ENCODE data around the gene ATP1B3.
A peak's percentile ranks its signal among the peaks of the same experiment; 100 is the strongest.
"Not testable (repeated sequence)": the region's sequence is repeated elsewhere in the genome, so short reads cannot be mapped to it uniquely, and the experiment has no call there.

ATP1B3 gene

DNA sequence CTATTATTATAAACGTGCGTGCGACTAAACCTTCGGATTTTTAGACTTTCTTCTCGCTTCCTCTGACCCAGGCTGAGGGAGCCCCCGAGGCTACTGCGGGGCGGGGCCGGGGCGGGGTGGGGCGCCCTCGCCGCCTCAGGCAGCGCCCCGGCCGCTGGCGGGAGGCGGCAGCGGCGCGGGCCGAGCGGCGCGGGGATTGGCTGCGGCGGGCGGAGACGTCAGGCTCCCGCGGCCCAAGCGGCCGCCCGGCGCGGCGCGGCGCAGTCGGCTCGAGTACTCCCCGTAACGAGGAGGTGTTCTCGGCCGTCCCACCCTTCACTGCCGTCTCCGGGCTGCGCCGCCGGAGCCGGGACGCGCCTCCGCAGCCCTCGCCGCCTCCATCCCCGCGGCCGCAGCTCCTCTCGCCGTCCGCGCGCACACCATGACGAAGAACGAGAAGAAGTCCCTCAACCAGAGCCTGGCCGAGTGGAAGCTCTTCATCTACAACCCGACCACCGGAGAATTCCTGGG lies at the start of gene ATP1B3:
Gene ATP1B3 (plus strand): TSS at position 263 of the 510 bp plus-strand sequence. CDS start 159 bp downstream, at position 422.
- no peaks in the 10 kb centered on the region for H3K9me3 ChIP-seq (ENCODE audit: control insufficient read depth, insufficient read depth, low read length)
- peak within 1 kb of the TSS; percentile 100 for H3K9ac ChIP-seq (ENCODE audit: low read depth, low read length)
- no peaks in the 10 kb centered on the region; the same call in 1 of the 2 replicates for H3K36me3 ChIP-seq (ENCODE audit: insufficient read depth, low read length)
- peaks cover 2% of the 10 kb centered on the region; the same call in 1 of the 2 replicates for H3K4me1 ChIP-seq (ENCODE audit: insufficient read depth, low read length)

DNA sequence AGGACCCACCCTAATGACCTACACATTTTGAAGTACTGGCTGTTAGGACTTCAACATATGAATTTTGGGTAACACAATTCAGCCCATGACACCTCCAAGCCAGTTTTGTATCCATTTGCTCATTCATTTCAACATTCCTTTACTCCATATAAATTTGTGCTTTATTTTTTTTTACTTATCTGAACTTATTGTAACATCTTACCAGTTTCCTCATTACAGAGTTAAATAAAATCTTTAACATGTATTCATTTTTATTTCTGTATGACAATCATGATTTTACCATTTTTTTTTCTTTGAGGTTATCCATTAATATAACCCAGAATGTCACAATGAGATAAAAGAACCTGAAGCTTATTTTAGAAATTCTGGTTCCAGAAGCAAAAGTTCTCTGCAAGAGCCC lies 48.0 kb upstream of the ATP1B3 start:
- Histone ChIP-seq H3K9me3 (ENCODE audit: control insufficient read depth, insufficient read depth, low read length) (no peaks in the 10 kb centered on the region), H3K9ac (ENCODE audit: low read depth, low read length) (no peak overlapping the region), H3K4me1 (ENCODE audit: insufficient read depth, low read length) (peaks cover 12% of the 10 kb centered on the region), H3K36me3 (ENCODE audit: insufficient read depth, low read length) (no peaks in the 10 kb centered on the region)

DNA sequence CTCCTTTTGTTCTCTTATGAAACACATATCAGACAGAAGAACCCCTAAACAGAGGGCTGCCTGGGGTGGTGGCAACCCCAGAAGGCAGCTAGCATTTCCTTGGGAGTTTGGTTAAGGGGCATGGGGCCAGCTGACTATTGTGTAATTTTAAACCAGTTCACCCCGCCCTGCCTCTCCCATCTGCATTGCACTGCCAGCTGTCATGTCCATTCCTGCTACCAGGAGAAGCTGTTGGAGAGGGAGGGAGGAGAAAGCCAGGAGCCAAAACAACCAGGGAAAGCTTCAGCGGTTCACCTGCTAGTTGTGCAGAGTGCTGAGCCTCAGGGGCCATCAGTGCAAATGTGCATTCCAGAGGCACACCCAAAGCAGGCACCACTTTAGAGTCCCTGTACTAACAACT lies 47.6 kb upstream of the ATP1B3 start:
- no peaks in the 10 kb centered on the region for H3K36me3 ChIP-seq (ENCODE audit: insufficient read depth, low read length)
- no peaks in the 10 kb centered on the region for H3K9me3 ChIP-seq (ENCODE audit: control insufficient read depth, insufficient read depth, low read length)
- no peak overlapping the region for H3K9ac ChIP-seq (ENCODE audit: low read depth, low read length)
- H3K4me1 ChIP-seq (ENCODE audit: insufficient read depth, low read length) = peaks cover 12% of the 10 kb centered on the region

DNA sequence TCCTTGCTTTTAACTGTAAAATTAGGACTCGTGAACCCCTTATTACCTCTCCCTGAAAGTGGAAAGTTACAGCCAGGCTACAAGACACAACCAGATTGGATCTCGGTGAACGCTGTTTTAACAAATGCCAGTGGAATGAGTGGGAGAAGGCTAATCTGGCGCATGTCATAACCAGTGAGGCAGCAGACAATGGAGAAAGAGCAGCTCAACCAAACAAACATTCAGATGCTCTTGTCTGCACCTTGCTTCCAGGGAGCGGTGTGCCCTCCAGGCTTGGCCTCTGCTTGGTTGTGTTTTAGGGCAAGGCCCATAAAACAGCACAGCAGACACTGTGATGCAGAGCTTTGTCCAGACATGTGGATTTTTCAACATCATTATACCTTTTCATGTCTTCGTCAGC lies 45.9 kb upstream of the ATP1B3 start:
- no peak overlapping the region for H3K9ac ChIP-seq (ENCODE audit: low read depth, low read length)
- H3K36me3 ChIP-seq (ENCODE audit: insufficient read depth, low read length) = no peaks in the 10 kb centered on the region
- H3K9me3 ChIP-seq (ENCODE audit: control insufficient read depth, insufficient read depth, low read length) = no peaks in the 10 kb centered on the region
- H3K4me1 ChIP-seq (ENCODE audit: insufficient read depth, low read length) = peaks cover 12% of the 10 kb centered on the region

GRCh38 chr3:141834292-141834691 lies 42.2 kb upstream of the ATP1B3 start:
- H3K9me3 ChIP-seq (ENCODE audit: control insufficient read depth, insufficient read depth, low read length) = no peaks in the 10 kb centered on the region
- no peaks in the 10 kb centered on the region for H3K4me1 ChIP-seq (ENCODE audit: insufficient read depth, low read length)
- H3K9ac ChIP-seq (ENCODE audit: low read depth, low read length) = no peak overlapping the region
- H3K36me3 ChIP-seq (ENCODE audit: insufficient read depth, low read length) = no peaks in the 10 kb centered on the region

DNA sequence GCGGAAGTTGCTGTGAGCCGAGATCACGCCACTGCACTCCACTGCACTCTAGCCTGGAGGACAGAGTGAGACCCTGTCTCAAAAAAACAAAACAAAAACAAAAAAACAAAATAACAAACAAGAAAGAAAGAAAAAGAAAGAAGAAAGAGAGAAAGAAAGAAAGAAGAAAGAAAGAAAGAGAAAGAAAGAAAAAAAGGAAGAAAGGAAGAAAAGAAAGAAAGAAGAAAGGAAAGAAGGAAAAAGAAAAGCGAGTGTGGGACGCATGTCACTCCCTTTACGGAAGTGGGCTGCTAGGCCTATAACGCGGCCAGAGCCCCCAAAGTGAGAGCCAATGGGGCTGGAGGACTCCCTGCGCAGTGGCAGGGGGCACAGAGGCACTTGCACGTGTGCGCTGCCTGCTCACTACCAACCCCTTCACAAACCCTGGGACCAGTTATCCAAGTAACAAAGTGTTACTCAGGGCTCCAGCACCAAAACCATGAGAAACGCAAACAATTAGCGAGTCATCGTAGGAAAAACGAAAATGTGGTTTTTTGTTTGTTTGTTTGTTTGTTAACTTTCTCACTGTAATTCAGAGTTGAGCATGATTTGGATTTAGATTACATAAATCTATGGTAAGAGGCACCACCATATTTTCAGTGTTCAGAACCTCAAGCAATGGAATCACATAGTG lies 40.8 kb upstream of the ATP1B3 start:
- H3K9me3 ChIP-seq (ENCODE audit: control insufficient read depth, insufficient read depth, low read length) = no peaks in the 10 kb centered on the region
- no peaks in the 10 kb centered on the region for H3K36me3 ChIP-seq (ENCODE audit: insufficient read depth, low read length)
- peaks cover 3% of the 10 kb centered on the region for H3K4me1 ChIP-seq (ENCODE audit: insufficient read depth, low read length)
- no peak overlapping the region for H3K9ac ChIP-seq (ENCODE audit: low read depth, low read length)

GRCh38 chr3:141839389-141839788 lies 37.1 kb upstream of the ATP1B3 start:
- Histone ChIP-seq H3K36me3 (ENCODE audit: insufficient read depth, low read length) (no peaks in the 10 kb centered on the region; the same call in 1 of the 2 replicates), H3K9me3 (ENCODE audit: control insufficient read depth, insufficient read depth, low read length) (no peaks in the 10 kb centered on the region), H3K4me1 (ENCODE audit: insufficient read depth, low read length) (peaks cover 11% of the 10 kb centered on the region), H3K9ac (ENCODE audit: low read depth, low read length) (no peak overlapping the region)

DNA sequence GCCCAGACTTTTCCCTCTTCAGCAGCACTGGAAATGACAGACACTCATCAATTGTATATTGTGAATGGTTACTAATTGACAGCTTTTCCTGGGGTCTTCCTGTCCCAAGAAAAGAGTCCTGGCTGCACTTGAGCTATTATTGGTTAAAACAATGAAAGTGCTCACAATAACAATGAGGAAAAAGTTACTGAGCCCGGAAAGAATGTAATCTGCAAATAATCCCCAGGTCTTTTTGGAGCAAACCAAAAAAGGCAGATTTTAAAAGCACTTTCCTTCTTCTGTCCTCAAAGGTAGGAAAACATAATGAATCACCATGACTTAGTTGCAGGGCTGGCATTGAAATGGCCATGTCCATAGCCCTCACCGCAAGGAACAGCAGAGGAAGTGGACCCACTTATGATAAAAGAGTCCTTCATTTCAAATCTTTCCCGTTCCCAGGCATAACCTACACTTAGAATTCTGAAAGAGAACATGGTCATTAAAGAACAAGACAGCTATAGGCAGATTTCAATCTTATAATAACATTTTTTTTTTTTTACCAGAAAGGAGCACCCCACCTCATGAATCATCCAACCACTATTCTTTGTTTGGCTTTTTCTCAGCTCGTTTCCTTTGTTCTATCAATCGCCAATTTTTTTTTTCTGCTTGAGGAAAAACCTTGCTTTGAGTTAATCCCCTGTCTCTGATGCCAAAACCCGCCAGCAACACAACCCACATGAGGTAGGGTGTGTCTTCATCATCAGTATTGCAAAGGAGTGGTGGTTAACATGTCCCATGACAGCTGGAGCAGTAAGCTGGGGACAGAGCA lies 35.5 kb upstream of the ATP1B3 start:
- Histone ChIP-seq H3K36me3 (ENCODE audit: insufficient read depth, low read length) (no peaks in the 10 kb centered on the region; the same call in 1 of the 2 replicates), H3K9ac (ENCODE audit: low read depth, low read length) (no peak overlapping the region), H3K4me1 (ENCODE audit: insufficient read depth, low read length) (peaks cover 11% of the 10 kb centered on the region)

DNA sequence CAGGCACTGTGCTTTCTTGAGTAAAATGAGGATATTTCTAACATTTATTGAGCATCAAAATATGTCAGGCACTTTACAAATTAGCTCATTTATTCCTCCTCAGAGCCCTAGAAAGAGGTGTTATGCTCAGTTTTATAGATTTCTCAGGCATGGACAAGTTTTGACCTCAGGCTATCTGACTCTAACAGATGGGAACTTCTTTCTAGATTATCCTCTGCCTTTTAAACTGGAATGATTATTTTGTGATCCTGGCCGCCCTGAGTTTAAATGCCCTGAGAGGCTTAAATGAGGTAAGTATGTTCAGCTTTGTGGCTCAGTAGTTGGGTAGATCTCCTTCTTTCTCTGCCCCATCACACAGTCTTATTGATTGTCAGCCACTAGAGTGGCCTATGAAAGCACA lies 32.3 kb upstream of the ATP1B3 start:
- H3K36me3 ChIP-seq (ENCODE audit: insufficient read depth, low read length) = no peaks in the 10 kb centered on the region; the same call in 1 of the 2 replicates
- peaks cover 11% of the 10 kb centered on the region for H3K4me1 ChIP-seq (ENCODE audit: insufficient read depth, low read length)
- H3K9me3 ChIP-seq (ENCODE audit: control insufficient read depth, insufficient read depth, low read length) = no peaks in the 10 kb centered on the region
- no peak overlapping the region for H3K9ac ChIP-seq (ENCODE audit: low read depth, low read length)

More for the DNA sequence above, 35.5 kb upstream of the ATP1B3 start:
- H3K9me3 ChIP-seq (ENCODE audit: control insufficient read depth, insufficient read depth, low read length) = no peaks in the 10 kb centered on the region

DNA sequence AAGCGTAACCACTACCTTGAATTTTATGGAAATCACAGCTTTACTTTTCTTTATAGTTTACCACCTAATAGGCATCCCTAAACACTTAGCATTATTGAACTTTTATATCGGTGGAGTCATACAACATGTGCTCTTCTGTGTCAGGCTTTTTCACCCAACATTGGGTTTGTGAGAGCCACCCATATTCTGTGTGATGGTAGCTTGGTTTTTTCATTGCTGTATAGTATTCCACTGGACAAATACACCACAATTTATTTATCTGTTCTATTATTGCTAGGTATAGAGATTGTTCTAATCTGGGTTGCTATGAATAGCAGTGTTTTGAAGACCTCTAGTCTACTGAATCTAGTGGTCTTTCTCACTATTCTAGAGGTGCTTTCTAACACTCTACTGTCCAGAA lies 31.6 kb upstream of the ATP1B3 start:
- Histone ChIP-seq H3K36me3 (ENCODE audit: insufficient read depth, low read length) (no peaks in the 10 kb centered on the region; the same call in 1 of the 2 replicates), H3K4me1 (ENCODE audit: insufficient read depth, low read length) (peaks cover 11% of the 10 kb centered on the region), H3K9ac (ENCODE audit: low read depth, low read length) (no peak overlapping the region), H3K9me3 (ENCODE audit: control insufficient read depth, insufficient read depth, low read length) (no peaks in the 10 kb centered on the region)

DNA sequence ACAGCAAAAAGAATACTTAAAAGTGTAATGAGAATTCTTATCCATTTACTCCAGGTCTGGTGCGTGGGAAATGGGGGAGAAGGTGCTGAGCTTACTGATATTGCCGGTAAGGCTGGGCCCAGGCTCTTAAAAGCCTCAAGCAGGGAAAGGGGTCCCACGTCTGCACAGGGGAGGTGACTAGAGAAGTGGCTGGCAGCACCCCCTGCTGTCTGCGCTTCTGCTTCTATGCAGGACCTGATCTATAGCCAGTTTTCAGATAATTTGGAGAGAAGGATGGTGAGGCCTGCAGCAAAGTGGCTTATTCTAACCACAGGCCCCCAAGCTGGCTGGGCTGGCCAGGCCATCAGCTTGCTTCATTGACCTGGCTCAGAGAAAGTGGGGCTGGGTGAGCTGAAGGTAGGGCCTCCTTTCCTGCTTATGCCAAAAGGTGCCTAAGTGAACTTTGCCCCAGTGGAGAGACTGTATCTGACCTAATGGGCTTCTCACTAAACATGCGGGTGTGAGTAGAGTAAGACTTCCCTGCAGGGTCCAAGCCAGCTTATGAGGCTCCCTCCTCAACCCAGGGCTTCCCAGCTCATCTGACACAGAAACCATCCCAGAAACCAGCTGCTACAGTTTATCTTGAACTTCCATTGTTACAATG lies 30.9 kb upstream of the ATP1B3 start:
- H3K9ac ChIP-seq (ENCODE audit: low read depth, low read length) = no peak overlapping the region
- H3K36me3 ChIP-seq (ENCODE audit: insufficient read depth, low read length) = no peaks in the 10 kb centered on the region; the same call in 1 of the 2 replicates
- peaks cover 10% of the 10 kb centered on the region for H3K4me1 ChIP-seq (ENCODE audit: insufficient read depth, low read length)
- H3K9me3 ChIP-seq (ENCODE audit: control insufficient read depth, insufficient read depth, low read length) = no peaks in the 10 kb centered on the region

DNA sequence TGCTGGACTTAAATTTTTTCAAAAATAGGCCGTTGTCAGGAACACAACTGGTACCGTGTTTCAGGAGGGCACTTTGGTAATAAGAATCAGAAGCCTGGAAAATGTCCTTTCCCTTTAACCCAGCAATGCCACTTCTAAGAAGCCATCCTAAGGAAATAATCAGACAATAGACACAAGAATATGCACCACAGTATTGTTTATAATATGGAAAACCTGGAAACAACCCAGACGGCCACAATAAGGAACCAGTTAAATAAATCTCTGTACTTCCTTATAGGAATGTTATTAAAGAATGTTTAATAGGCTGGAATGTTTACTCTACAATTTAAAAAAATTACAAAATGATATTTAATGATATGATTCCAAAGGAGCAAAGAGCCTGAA lies 30.4 kb upstream of the ATP1B3 start:
- H3K4me1 ChIP-seq (ENCODE audit: insufficient read depth, low read length) = peaks cover 5% of the 10 kb centered on the region
- no peaks in the 10 kb centered on the region for H3K9me3 ChIP-seq (ENCODE audit: control insufficient read depth, insufficient read depth, low read length)
- H3K9ac ChIP-seq (ENCODE audit: low read depth, low read length) = no peak overlapping the region
- H3K36me3 ChIP-seq (ENCODE audit: insufficient read depth, low read length) = no peaks in the 10 kb centered on the region; the same call in 1 of the 2 replicates

DNA sequence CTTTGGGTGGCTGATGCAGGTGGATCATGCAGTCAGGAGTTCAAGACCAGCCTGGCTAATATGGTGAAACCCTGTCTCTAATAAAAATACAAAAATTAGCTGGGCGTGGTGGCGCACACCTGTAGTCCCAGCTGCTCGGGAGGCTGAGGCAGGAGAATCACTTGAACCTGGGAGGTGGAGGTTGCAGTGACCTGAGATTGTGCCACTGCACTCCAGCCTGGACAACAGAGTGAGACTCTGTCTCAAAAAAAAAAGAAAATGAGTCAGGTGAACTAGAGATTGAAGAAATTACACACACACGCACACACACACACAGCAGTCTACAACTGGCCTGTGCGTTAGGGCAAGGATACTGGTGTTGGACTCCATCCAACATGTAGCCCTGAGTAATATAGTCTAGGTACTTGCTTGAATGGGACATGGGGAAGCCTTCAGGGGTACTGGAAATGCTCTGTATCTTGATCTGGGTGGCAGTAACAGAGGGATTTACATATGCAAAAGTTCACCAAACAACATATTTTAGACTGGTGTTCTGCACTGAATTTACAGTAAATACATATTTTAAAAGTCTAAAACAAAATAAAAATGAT lies 28.2 kb upstream of the ATP1B3 start:
- H3K9me3 ChIP-seq (ENCODE audit: control insufficient read depth, insufficient read depth, low read length); H3K4me1 ChIP-seq (ENCODE audit: insufficient read depth, low read length); H3K9ac ChIP-seq (ENCODE audit: low read depth, low read length); H3K36me3 ChIP-seq (ENCODE audit: insufficient read depth, low read length): not testable (repeated sequence)
